HG03469 (cell line): Measurements from ENCODE around the gene CAMK4.
A peak's percentile ranks its signal among the peaks of the same experiment; 100 is the strongest.

Experiments
- ATAC-seq: cut with Tn5 transposase; IDR thresholded peaks from one replicate; pipeline ENCODE4 v1.9.1; 2021; ENCODE audit warnings: mild to moderate bottlenecking, moderate library complexity, moderate number of reproducible peaks; ENCODE audit not compliant: unreplicated experiment

The CAMK4 gene

GRCh38 chr5:111472579-111472978 lies 248.4 kb downstream of the CAMK4 start:
- ATAC-seq = peak; percentile 55

- ATAC-seq = no peak
These were observed 254.1 kb downstream of the CAMK4 start for GRCh38 chr5:111478266-111478665.

GRCh38 chr5:111478898-111479297 lies 254.7 kb downstream of the CAMK4 start:
- no peak for ATAC-seq

GRCh38 chr5:111480346-111480745 lies 256.2 kb downstream of the CAMK4 start:
- ATAC-seq = no peak

GRCh38 chr5:111486055-111486454 lies 261.9 kb downstream of the CAMK4 start:
- ATAC-seq = no peak

- no peak for ATAC-seq
These were observed 262.7 kb downstream of the CAMK4 start for GRCh38 chr5:111486926-111487325.

GRCh38 chr5:111488353-111488752 lies 264.2 kb downstream of the CAMK4 start:
- no peak for ATAC-seq

GRCh38 chr5:111493031-111493430 lies 268.8 kb downstream of the CAMK4 start:
- ATAC-seq = no peak

DNA sequence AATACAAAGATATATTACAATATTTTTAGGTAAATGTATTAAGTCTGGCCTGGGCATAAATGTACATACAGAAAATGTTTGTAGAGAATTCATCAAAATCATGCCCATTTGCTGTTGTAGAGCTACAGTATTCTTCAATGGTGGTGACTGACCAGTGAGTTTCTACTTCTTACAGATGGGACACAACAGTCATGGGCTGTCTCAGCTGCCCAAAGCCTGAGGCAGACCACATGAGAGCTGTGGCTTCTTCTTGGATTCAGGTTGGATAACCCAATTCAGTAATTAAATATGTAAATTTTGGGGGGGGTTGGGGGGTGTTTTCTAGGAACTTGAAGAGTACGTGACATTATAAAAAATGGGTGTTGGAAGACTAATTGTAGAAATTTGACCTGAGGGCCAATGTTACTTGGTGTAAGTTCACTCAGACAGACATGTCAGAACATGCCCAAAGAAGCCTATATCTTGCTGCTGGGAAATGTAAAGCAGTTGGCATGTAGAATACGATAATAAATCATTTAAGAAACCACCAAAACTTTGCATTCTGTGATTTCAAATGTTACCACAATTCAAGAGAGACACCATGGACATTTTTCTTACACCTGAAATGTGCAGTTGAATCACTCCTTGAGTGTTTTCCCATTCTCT lies 270.3 kb downstream of the CAMK4 start:
- ATAC-seq = no peak

DNA sequence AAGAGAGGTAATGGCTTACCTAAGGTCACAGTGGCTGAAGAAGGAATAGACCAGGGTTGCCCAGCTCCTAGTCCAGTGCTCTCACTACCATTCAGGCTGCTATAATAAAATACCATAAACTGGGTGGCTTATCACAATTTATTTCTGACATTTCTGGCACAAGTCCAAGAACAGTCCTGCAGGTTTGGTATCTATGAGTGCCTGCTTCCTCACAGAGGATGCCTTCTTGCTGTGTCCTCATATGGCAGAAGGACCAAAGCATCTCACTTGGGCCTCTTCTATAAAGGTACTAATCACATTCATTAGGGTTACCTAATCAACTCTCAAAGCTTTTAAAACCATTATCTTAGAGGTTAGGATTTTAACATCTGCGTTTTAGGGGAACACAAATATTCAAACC lies 271.0 kb downstream of the CAMK4 start:
- no peak for ATAC-seq

DNA sequence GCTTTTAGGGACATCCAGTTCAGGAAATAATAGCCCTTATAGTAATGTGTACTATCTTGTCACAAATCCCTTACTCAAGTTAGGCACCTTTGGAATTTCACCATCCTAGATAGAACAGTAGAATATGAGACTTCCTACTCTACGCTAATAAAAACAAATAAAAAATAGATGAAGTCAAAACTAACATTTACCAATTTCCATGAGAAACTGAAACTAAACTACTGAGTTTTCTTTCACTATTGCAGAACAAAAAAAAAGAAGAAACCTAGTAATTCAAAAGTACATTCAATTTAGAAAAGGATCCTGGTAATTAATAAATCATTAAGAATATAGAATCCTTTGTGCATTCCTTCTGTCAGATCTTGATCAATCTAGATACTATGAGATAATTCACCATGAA lies 274.2 kb downstream of the CAMK4 start:
- ATAC-seq = no peak

GRCh38 chr5:111502956-111503355 lies 278.8 kb downstream of the CAMK4 start:
- ATAC-seq = no peak

- no peak for ATAC-seq
These were observed 280.9 kb downstream of the CAMK4 start for GRCh38 chr5:111505096-111505495.

DNA sequence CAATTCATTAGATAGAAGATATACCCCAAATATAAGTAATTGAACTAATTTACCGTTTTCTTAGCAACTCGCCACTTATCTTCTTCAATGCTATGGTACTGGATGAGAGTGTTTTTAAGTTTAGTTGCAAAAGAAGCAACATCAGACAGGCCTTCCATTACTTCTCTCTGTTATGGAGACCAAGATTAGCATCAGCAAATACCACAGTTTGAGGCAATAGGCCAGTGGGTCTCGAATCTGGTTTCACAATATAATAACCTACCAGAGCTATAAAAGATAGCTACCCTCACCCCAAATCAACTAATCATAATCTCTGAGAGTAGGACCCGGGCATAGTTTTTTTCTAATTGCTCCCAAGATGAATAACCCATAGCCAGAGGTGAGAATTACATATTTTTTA lies 283.1 kb downstream of the CAMK4 start:
- no peak for ATAC-seq

DNA sequence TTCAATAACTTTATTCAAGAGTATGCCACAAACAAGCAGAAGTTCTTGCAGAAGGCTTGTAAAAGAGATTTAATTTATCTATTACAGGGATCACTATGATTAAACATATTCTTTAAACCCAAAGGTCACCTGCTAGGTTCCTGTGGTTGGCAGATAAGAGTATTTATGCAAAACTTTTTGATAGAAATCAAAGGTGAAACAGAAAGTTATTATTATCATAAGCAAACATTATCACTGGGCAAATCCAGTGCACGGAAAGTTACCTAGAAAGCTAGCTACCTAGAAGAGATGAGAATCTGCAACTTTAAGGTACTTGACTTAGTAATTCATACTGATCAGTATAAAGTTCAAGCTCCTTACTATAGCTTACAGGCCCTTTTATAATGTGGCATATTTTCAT lies 284.9 kb downstream of the CAMK4 start:
- ATAC-seq = no peak

GRCh38 chr5:111511174-111511830 lies 287.1 kb downstream of the CAMK4 start:
- ATAC-seq = no peak

DNA sequence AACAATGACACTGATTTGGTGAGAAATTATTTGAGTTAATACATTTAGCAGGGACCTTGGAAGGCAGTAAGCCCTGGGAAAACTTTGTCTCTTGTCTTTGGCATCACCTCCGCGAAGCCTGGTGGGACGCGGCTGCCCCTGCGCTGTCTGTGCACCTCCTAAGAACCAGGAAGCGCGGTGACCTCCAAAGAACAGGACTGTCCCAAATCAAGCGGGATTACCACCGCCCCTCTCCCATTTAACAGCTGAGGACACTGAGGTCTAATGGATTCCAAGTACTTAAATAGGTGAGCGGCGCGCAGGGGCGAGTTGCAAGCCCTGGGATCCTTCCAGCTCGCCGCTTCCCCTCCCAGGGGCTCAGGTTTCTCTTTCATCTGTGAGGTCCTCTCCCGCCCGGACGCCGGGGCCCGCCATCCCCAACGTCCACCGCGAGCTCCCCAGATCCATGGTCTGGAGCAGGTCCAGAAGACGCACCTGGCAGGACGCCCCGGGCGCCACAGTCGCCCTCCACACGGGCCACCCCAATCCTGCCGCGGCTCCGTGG lies 287.7 kb downstream of the CAMK4 start:
- peak; percentile 8 for ATAC-seq

- ATAC-seq = peak; percentile 85
These were observed 288.4 kb downstream of the CAMK4 start, which contains the start of gene STARD4 for GRCh38 chr5:111512375-111513130. TSS of gene STARD4 (minus strand) at chr5:111512535. CDS start at chr5:111507433, 5,102 bp downstream.

GRCh38 chr5:111513131-111513520 lies 288.9 kb downstream of the CAMK4 start:
- ATAC-seq = no peak

GRCh38 chr5:111514087-111514486 lies 289.9 kb downstream of the CAMK4 start:
- no peak for ATAC-seq

DNA sequence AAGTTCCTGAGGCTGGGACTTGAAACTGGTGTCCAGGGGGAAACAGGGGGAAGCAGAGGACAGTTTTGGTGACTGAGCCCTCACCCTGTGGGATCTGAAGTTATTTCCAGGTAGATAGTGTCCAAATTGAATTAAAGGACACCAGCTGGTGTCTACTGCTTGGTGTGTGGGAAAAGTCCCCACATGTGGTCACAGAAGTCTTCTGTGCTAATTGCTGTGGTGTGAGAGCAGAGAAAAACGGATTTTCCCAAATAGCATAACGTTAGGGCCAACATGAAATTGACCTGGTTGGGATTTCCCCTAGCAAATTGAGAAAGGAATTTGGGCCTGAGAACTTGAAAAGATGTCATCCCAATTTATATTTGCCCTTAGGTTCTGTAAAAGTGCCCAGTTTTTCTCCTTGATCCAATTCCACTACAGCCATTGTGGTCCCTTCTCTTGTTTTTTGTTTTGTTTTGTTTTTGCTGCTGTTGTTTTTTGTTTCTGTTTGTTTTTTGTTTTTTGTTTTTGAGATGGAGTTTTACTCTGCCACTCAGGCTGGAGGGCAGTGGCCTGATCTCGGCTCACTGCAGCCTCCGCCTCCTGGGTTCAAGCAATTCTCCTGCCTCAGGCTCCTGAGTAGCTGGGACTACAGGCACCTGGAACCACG lies 293.8 kb downstream of the CAMK4 start:
- peak; percentile 38 for ATAC-seq
